RWPE2 (cell line): ENCODE results near the gene GOLGA5.

Source experiments
- ATAC-seq: fragments of 200-7000 bp; cut with Tn5 transposase; 3 replicates; pipeline ENCODE4 v1.9.1; 2021; ENCODE audit warnings: low read depth
- DNase-seq: peaks from one replicate; pipeline ENCODE4 v3.0.0-alpha.2; 2020; ENCODE audit warnings: low spot score
- H3K27ac ChIP-seq: fragments of 450-650 bp; 2 replicates; pipeline ENCODE4 v1.5.1; 2017; ENCODE audit warnings: mild to moderate bottlenecking; ENCODE audit not compliant: poor library complexity, severe bottlenecking
- H3K27me3 ChIP-seq: fragments of 250-450 bp; sonication (Bioruptor Pico); 2 replicates; pipeline ENCODE4 v1.5.1; 2021; ENCODE audit warnings: mild to moderate bottlenecking, moderate library complexity; ENCODE audit not compliant: insufficient read depth, poor library complexity, severe bottlenecking
- H3K36me3 ChIP-seq: fragments of 250-450 bp; sonication (Bioruptor Pico); 2 replicates; pipeline ENCODE4 v1.5.1; 2020; ENCODE audit warnings: low read depth, mild to moderate bottlenecking, moderate library complexity
- H3K4me1 ChIP-seq: fragments of 250-450 bp; sonication (Bioruptor Pico); 2 replicates; pipeline ENCODE4 v1.5.1; 2021; ENCODE audit warnings: mild to moderate bottlenecking, moderate library complexity; ENCODE audit not compliant: insufficient read depth, poor library complexity, severe bottlenecking
- H3K4me3 ChIP-seq: fragments of 250-450 bp; sonication (Bioruptor Pico); 2 replicates; pipeline ENCODE4 v1.5.1; 2021; ENCODE audit warnings: mild to moderate bottlenecking, moderate library complexity; ENCODE audit not compliant: severe bottlenecking
- H3K9me3 ChIP-seq: fragments of 250-450 bp; sonication (Bioruptor Pico); 2 replicates; pipeline ENCODE4 v1.5.1; 2021; ENCODE audit warnings: mild to moderate bottlenecking, moderate library complexity; ENCODE audit not compliant: severe bottlenecking
- CTCF ChIP-seq: fragments of 450-650 bp; IDR thresholded peaks from one replicate; pipeline ENCODE4 v1.5.1; 2017; ENCODE audit warnings: mild to moderate bottlenecking, moderate library complexity; ENCODE audit not compliant: poor library complexity, severe bottlenecking

GOLGA5 gene

GRCh38 chr14:92780444-92781232 is 13.5 kb upstream of the GOLGA5 start:
- ATAC-seq (0 out of 3 replicates have a peak, but pooled peaks have one; percentile 47), DNase-seq (no peak)
- no peaks in the 10 kb centered on the region for H3K36me3 ChIP-seq
- H3K4me1 ChIP-seq: peaks cover 3% of the 10 kb centered on the region
- no peak for TF ChIP-seq CTCF
- H3K4me3 ChIP-seq: no peak overlapping the region
- H3K27ac ChIP-seq: no peak overlapping the region
- no peaks in the 10 kb centered on the region for H3K9me3 ChIP-seq
- no peaks in the 10 kb centered on the region for H3K27me3 ChIP-seq

GRCh38 chr14:92781350-92781749 is 12.8 kb upstream of the GOLGA5 start:
- no peak for ATAC-seq
- Histone ChIP-seq H3K4me3 (no peak overlapping the region), H3K36me3 (no peaks in the 10 kb centered on the region), H3K9me3 (peaks cover 2% of the 10 kb centered on the region), H3K27me3 (no peaks in the 10 kb centered on the region), H3K4me1 (peaks cover 10% of the 10 kb centered on the region), H3K27ac (no peak overlapping the region)
- TF ChIP-seq CTCF: no peak
- DNase-seq: no peak

GRCh38 chr14:92783813-92784431 is 10.2 kb upstream of the GOLGA5 start:
- Histone ChIP-seq H3K27ac (no peak overlapping the region), H3K4me3 (no peak overlapping the region), H3K4me1 (peaks cover 14% of the 10 kb centered on the region), H3K9me3 (peaks cover 6% of the 10 kb centered on the region), H3K36me3 (no peaks in the 10 kb centered on the region), H3K27me3 (no peaks in the 10 kb centered on the region)
- no peak for DNase-seq
- ATAC-seq: peak; percentile 73
- peak; percentile 87 for TF ChIP-seq CTCF

- H3K9me3 ChIP-seq: peaks cover 13% of the 10 kb centered on the region
- no peak for TF ChIP-seq CTCF
- H3K36me3 ChIP-seq: no peaks in the 10 kb centered on the region
- ATAC-seq: peak; percentile 77
- no peak for DNase-seq
- H3K27me3 ChIP-seq: no peaks in the 10 kb centered on the region
- H3K4me3 ChIP-seq: no peak overlapping the region
- peaks cover 14% of the 10 kb centered on the region for H3K4me1 ChIP-seq
- peak overlapping the region; percentile 70 for H3K27ac ChIP-seq
These were observed 8.3 kb upstream of the GOLGA5 start for GRCh38 chr14:92785667-92786426.
